ENCODE results near the gene SUPT6H.
"Not testable (repeated sequence)": the region's sequence is repeated elsewhere in the genome, so short reads cannot be mapped to it uniquely, and the experiment has no call there.

The SUPT6H gene

GRCh38 chr17:28717578-28718332, 55.8 kb downstream of the SUPT6H start, which contains the start of gene RAB34:
Gene RAB34 (minus strand): TSS chr17:28717868. CDS start chr17:28717266, 602 bp downstream.
- peak within 1 kb of the TSS; percentile 64 for H3K4me3 ChIP-seq (ENCODE audit: low read depth, low read length)
- peak; percentile 90 for DNase-seq (ENCODE audit: low read depth, low spot score)
- in situ Hi-C loops (cut with HindIII; ENCODE audit: low sequenced_read_pairs), result no loop called here
- TF ChIP-seq CTCF (IDR thresholded peaks at IDR 0.05; ENCODE audit: low read depth, low read length), result peak; percentile 30

GRCh38 chr17:28718333-28719020, 56.5 kb downstream of the SUPT6H start:
- in situ Hi-C loops (cut with HindIII; ENCODE audit: low sequenced_read_pairs), result no loop called here
- H3K4me3 ChIP-seq (ENCODE audit: low read depth, low read length), result peak overlapping the region; percentile 64
- TF ChIP-seq CTCF (IDR thresholded peaks at IDR 0.05; ENCODE audit: low read depth, low read length), result no peak
- DNase-seq (ENCODE audit: low read depth, low spot score), result no peak

GRCh38 chr17:28719021-28719433, 57.0 kb downstream of the SUPT6H start:
- TF ChIP-seq CTCF (IDR thresholded peaks at IDR 0.05; ENCODE audit: low read depth, low read length), result no peak
- DNase-seq (ENCODE audit: low read depth, low spot score), result no peak
- H3K4me3 ChIP-seq (ENCODE audit: low read depth, low read length), result peak overlapping the region; percentile 98
- in situ Hi-C loops (cut with HindIII; ENCODE audit: low sequenced_read_pairs), result no loop called here

GRCh38 chr17:28720247-28720996, 58.4 kb downstream of the SUPT6H start:
- peak overlapping the region; percentile 98 for H3K4me3 ChIP-seq (ENCODE audit: low read depth, low read length)
- TF ChIP-seq CTCF (IDR thresholded peaks at IDR 0.05; ENCODE audit: low read depth, low read length), result no peak
- in situ Hi-C loops (cut with HindIII; ENCODE audit: low sequenced_read_pairs), result no loop called here
- DNase-seq (ENCODE audit: low read depth, low spot score), result no peak

- DNase-seq (ENCODE audit: low read depth, low spot score); in situ Hi-C loops (cut with HindIII; ENCODE audit: low sequenced_read_pairs): not testable (repeated sequence)
- peak overlapping the region; percentile 98 for H3K4me3 ChIP-seq (ENCODE audit: low read depth, low read length)
These were observed 59.0 kb downstream of the SUPT6H start for GRCh38 chr17:28720997-28721329.

- no peak for TF ChIP-seq CTCF (IDR thresholded peaks at IDR 0.05; ENCODE audit: low read depth, low read length)
- in situ Hi-C loops (cut with HindIII; ENCODE audit: low sequenced_read_pairs), result no loop called here
- DNase-seq (ENCODE audit: low read depth, low spot score), result no peak
- no peak overlapping the region for H3K4me3 ChIP-seq (ENCODE audit: low read depth, low read length)
These were observed 60.6 kb downstream of the SUPT6H start for GRCh38 chr17:28722417-28723158.

Measured in astrocyte of the spinal cord (primary cell).